ENCODE results near the gene ELP6.
A peak's percentile ranks its signal among the peaks of the same experiment; 100 is the strongest.

DNA sequence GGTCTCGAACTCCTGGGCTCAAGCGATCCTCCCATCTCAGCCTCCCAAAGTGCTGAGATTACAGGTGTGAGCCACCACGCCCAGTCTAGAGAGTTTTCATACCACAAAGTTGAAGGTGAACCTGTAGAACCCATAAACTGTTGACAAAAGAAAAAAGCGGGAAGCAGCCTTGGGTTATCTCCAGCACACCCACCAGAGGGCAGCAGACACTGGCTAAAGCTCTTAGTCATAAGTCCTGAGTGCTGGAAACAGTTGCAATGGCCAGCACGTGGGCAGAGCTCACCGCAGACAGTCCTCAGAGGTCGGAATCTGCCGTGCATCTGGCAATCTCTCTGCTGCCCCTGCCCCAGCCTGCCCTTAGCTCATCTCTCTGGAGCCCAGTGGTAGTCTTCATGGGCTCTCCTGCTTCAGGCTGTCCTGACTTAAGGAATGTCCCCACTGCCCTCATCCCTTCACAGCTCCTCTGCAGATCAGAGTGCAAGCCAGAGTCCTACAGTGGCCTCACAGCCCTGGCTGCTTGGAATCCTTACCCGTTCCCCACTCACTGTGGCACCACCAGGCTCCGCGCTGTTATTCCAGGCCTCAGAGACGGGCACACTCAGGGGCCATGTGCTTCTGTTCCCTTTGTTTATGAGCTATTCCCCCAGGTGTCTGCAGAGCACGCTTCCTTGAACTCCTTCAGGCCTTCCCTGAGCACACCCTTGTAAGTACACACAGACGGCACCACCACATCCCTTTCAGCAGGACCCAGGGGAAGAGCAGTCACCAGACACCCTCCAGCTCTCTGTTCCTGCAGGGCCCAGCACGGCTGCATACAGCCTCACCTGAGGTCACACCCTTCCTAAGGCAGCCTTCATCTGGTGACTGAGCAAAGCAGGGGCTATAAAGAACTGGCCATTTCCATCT, 8.8 kb upstream of the ELP6 start:
- TF ChIP-seq, protein P1, sequence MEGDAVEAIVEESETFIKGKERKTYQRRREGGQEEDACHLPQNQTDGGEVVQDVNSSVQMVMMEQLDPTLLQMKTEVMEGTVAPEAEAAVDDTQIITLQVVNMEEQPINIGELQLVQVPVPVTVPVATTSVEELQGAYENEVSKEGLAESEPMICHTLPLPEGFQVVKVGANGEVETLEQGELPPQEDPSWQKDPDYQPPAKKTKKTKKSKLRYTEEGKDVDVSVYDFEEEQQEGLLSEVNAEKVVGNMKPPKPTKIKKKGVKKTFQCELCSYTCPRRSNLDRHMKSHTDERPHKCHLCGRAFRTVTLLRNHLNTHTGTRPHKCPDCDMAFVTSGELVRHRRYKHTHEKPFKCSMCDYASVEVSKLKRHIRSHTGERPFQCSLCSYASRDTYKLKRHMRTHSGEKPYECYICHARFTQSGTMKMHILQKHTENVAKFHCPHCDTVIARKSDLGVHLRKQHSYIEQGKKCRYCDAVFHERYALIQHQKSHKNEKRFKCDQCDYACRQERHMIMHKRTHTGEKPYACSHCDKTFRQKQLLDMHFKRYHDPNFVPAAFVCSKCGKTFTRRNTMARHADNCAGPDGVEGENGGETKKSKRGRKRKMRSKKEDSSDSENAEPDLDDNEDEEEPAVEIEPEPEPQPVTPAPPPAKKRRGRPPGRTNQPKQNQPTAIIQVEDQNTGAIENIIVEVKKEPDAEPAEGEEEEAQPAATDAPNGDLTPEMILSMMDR (IDR thresholded peaks at IDR 0.05; ENCODE audit: insufficient read depth, low read length) = peak; percentile 88
- TF ChIP-seq, protein P2, sequence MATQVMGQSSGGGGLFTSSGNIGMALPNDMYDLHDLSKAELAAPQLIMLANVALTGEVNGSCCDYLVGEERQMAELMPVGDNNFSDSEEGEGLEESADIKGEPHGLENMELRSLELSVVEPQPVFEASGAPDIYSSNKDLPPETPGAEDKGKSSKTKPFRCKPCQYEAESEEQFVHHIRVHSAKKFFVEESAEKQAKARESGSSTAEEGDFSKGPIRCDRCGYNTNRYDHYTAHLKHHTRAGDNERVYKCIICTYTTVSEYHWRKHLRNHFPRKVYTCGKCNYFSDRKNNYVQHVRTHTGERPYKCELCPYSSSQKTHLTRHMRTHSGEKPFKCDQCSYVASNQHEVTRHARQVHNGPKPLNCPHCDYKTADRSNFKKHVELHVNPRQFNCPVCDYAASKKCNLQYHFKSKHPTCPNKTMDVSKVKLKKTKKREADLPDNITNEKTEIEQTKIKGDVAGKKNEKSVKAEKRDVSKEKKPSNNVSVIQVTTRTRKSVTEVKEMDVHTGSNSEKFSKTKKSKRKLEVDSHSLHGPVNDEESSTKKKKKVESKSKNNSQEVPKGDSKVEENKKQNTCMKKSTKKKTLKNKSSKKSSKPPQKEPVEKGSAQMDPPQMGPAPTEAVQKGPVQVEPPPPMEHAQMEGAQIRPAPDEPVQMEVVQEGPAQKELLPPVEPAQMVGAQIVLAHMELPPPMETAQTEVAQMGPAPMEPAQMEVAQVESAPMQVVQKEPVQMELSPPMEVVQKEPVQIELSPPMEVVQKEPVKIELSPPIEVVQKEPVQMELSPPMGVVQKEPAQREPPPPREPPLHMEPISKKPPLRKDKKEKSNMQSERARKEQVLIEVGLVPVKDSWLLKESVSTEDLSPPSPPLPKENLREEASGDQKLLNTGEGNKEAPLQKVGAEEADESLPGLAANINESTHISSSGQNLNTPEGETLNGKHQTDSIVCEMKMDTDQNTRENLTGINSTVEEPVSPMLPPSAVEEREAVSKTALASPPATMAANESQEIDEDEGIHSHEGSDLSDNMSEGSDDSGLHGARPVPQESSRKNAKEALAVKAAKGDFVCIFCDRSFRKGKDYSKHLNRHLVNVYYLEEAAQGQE (IDR thresholded peaks at IDR 0.05; ENCODE audit: insufficient replicate concordance, low read depth) = no peak
- TF ChIP-seq POLR2AphosphoS5 (IDR thresholded peaks at IDR 0.05; ENCODE audit: low read depth) (no peak), GABPA (IDR thresholded peaks at IDR 0.05; ENCODE audit: low read depth) (no peak)

Data from HL-60 (cell line).